EH (cell line): Measurements from ENCODE around the gene CHMP4B.
A peak's percentile ranks its signal among the peaks of the same experiment; 100 is the strongest.

Source experiments
- DNase-seq: peaks from one replicate; pipeline ENCODE4 v3.0.0-alpha.2; 2015; ENCODE audit warnings: low read depth

The CHMP4B gene

DNA sequence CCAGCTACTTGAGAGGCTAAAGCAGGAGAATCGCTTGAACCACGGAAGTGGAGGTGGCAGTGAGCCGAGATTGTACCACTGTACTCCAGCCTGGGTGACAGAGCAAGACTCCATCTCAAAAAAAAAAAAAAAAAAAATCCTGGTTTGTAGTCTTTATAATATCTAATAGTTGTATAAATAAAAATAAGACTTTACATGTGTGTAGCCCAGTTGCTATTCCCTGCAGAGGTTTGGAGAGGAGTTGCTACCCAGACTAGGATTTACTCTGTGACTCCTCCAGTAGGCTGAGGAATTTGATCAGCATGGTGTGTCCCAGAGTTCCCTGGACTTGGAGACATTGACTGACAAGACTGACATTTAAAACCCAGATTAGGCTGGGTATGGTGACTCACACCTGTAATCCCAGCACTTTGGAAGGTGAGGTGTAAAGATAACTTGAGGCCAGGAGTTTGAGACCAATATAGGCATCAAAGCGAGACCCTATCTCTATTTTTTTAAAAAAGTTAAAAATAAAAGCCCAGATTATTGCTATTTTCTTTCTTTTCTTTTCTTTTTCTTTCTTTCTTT, 10.2 kb downstream of the CHMP4B start:
- no peak for DNase-seq

DNA sequence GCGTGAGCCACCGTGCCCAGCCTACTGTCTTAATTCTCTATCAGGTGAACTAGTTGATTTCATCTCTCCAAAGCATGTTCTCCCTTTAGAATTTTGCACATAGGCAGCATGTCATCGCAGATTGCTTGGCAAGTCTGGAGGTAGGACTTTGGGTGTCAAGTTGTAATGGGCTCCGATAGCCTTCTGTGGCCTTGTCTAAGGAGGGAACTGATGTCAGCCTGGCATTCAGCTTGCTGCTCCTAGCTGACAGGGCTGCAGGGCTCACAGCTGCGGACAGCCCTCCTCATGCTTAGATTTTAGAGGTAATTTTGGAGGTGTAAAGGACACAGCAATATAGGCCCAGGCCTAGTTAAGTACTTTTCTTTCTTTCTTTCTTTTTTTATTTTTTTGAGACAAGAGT, 11.3 kb downstream of the CHMP4B start:
- no peak for DNase-seq

DNA sequence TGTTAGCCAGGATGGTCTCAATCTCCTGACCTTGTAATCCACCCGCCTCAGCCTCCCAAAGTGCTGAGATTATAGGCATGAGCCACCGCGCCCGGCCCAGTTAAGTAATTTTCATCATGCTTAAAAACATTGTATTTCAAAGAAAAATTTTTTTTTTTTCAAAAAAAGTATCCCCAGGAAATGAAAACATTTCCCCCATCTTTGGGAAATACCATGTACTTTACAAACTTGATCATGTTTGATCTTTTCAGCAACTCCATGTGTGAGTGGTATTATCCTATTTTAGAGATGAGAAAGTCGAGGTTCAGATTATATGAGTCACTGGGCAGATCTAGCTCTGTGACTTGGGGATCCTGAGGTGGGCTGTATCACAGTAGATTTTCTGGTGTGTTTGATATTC, 11.8 kb downstream of the CHMP4B start:
- no peak for DNase-seq

DNA sequence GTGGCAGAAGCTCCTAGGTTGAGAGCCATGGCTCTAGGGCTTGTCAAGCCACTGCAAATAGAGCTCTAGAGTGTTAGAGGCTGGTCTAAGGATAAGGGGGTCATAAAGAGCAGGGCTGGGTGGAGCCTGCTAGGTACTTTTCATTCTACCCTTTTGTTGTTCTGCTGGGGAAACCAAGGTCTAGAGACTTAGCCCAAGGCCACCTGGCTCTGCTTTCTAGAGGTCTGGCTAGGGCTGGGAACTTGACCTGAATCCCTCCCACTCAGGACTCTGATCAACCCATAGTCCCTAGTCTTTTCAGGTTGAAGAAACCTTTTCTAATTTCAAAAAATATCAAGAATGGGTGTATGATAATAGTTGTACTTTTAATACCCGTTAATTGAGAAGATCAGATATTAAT, 13.7 kb downstream of the CHMP4B start:
- DNase-seq = no peak

DNA sequence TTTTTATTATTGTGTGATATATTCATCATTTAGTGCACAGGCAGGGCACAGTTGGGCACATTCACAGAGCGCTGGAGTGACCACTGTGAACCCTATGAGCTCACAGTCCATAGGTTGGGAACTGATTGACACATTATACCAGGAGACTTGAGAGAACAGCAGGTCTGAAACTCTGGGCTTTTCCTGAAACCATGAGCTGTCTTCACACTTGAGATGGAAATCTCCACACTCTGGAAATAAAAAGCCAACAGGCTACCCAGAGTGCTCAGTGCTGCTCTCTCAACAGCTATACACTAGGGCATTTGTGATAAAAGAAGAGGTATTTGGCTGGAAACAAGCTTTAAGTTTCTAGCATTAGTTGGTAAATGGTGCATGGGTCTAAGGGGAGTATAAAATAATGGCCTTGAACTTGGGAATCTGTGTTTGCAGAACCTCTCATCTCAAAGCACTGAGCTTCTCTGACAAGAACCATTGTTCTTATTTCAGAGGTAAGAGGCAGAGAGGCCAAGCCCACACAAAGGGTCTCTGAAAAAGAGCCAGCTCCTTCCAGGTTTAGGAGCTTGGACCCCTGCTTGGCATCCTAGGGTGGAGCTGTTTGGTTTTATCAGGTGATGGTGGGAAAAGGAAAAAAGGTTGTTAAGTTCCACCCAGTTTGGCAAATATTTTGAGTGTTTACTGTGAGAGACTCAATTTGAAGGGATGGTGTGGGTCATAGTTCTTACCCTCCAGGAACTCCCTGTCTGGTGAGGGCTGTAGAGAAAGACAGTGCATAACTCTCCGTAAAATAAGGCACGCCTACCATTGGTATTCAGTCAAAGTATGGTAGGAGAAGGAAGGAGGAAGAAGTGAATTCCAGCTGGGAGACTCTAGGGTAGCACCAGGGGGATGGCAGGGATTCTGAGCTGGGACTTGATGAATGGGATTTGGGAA, 14.5 kb downstream of the CHMP4B start:
- DNase-seq = no peak

DNA sequence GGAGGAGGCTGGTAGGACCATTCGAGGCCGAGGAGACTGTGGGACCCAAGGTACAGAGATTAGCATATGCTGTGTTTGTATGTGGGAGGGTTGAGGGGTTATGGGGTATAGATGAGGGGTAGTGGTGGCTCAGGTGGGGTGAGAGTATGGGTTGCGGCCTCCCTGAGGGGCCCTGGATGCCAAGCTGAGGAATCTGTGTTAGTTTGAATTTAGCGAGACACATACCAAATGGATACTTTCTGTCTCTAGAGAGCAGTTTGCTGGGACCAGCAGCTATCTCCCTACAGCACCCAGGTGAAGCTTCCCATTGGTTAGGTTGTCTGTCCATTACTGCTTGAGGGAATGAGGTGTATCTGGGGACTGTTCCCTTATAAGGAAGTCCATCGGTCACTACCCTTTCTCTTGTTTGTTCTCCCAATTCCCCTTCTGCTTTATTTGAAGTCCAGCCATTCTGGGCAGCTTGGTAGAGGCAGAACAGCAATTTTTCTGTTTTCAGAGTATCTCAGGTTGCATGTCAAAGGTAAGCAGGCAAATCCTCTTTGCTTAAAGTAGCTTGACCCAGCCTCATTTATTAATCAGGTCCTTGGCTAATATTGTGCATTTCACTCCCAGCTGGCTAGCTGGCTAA, 15.2 kb downstream of the CHMP4B start:
- peak; percentile 31 for DNase-seq

DNA sequence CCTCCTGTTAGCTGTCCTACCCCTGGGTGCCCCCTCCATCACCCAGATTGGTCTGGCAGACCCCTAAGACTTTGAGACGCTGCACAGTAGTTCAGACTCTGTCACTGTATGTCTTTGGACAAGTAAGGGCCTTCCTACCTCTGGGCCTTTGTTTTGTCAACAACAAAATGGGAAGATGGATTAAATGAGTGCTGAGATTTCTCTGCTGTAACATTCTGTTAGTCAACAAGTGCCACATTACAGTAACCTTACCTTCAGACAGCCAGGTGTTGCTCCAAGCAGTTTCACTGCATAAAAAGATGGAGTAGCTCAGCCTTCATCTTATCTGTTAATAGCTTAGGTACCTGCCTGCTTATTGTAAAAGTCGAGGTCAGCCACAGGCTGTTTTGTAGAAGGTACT, 16.0 kb downstream of the CHMP4B start:
- no peak for DNase-seq

DNA sequence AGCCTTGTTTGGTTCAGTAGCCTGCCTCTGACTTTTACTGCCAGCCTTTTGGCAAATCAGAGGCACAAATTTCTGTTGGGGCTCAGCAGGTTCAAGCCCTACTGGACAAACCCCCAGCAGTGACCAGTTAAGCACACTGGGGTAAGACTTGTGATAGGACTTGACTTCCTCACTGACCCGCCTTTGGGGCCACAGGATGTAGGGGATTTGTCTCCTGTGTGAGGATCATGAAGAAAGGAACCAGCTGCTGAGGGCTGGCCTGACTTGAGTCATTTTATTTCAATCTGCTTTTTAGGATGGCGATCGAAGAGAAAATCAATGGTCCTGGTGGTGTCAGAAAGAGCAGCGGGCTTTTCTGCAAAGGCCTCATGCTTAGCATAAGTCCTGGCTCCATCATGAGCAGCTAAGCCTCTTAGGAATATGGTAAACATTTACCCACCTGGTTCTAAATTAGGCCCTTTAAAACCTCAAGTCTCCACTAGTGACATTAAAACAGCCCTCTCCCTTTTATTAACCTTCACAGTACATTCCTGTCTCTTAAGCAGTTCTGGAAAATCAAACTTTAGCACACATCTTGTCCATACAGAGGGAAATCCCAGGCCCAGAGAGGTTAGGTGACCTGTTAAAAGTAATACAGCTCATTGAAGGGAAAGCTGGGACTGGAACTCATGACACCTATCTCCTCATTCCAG, 16.6 kb downstream of the CHMP4B start:
- DNase-seq = no peak

DNA sequence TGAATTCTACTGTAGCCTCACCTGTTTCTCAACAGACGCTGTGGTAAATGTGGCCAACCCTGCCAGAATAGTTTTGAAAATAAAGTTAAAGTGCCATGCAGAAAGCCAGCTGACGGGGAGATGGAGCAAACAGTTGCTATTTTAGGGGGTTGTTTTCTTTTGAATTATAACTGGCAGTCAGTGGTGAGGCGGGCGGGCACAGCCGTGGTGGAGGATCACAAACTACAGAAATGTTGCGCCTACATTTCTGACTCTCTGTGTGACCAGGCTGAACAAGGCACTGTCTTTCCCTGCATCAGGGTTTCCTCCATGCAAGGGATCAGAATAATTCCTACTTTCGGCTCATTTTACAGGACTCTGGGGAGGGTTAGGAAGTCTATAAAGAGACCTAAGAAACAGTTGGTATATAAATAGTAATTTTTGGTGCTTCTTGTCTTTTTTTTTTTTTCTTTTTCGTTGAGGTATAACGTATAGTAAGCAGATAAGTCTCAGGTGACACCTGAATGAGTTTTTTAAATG, 17.2 kb downstream of the CHMP4B start:
- DNase-seq = no peak

DNA sequence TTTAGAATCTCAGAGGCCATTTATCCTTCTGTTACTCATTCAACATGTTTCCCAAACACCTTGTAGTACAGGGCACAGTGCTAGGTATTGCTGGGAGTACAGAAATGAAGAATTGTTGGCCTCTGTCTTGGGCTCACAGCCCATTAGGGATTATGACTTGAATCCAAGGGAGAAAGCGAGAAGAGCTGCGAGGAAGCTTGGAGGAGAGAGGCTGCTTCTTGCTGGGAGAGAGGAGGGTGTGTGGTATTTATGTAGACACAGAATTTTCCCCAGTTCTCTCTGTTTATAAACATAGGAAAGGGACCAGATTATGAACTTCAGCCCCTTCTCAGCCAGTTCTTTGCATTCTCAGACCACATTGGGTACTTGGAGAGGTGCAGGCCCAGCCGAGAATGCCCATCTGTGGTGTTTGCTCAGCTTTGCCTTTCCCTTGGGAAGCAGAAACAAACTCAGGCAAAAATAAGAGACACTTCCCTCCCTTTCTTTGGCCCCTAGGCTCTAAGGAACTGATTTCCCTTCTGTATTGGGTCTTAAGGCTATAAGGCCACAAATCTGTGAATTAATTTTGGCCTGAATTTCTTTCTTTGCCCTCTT, 17.9 kb downstream of the CHMP4B start:
- DNase-seq = no peak

DNA sequence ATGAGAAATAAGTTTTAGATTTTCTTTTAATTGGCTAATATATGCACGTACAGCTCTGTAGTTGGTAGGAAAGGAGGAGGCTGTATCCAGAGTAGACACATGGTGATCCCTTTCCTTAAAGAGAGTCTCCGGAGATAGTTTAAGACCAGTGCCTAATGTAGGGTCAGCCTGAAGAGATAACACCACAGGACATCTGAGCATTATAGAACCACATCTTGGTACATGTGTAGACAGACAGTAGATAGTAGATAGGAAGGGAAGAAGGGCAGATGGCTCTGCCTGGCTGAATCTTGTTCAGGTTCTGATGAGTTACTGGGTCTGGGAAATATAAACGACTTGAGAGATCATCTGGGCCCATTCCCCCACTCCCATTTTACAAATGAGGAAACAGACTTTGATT, 18.5 kb downstream of the CHMP4B start:
- DNase-seq = no peak

DNA sequence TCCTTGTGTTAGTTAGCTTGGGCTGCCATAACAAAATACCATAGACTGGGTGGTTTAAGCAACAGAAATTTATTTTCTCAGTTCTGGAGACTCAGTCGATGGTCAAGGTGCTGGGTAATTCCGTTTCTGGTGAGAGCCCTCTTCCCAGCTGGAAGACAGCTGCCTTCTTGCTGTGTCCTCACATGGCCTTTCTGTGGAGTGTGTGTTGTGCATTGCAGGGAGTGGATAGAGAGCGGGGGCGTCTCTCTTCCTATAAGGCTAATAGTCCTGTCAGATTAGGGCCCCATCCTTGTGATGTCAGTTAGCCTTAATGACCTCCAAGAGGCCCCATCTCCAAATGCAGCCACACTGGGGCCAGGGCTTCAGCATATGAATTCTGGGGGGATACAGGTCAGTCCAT, 19.2 kb downstream of the CHMP4B start:
- peak; percentile 16 for DNase-seq

DNA sequence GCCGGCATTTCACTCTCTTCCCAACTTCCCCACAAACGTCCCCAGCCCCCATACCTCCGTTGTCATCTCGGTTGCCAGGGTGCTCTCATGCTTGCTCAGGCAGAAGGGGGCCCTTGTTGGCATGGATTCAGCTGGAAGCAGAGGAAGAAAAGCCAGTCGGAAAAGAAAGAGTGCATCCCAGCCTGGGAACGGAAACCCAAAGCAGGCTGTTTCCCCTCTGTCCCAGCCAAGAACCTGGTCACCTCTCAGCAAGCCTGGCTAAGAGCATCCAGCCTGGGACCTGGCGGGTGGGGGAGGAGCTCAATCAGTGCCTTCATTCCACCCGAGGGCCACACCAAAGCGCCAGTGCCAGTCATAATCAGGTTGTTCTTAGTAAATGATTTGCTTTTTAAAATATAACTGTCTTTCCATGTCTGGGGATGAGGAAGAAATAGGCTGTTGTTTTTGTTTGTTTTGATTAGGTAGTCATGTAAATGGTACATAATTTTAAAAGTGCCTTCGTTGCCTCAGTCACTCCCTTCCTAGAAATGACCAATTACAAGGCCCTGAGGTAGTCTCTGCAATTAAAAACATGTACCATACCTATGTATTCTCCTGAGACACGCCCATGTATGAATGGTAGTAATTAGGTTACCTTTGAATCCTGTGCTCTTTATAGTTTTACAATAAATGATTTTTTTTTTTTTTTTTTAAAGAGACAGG, 21.1 kb downstream of the CHMP4B start:
- DNase-seq = peak; percentile 20

DNA sequence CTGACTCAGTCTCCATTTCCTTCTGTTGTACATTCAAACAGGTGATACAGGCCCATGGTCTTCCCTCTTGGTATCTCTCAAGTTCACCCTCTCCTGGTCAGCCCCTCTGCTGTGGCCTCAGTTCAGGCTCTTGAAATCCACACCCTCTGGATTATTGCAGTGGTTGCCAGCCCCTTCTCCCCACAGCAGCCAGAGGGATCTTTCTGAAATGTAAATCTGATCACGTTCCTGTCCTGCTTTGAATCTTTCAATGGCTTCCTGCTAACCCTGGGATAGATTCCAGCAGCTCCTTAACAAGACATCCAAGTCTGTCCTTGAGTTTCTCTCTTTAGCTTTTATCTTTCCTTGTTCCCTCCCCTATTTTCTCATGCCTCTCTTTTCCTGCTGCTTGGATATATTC, 22.2 kb downstream of the CHMP4B start:
- DNase-seq = no peak

DNA sequence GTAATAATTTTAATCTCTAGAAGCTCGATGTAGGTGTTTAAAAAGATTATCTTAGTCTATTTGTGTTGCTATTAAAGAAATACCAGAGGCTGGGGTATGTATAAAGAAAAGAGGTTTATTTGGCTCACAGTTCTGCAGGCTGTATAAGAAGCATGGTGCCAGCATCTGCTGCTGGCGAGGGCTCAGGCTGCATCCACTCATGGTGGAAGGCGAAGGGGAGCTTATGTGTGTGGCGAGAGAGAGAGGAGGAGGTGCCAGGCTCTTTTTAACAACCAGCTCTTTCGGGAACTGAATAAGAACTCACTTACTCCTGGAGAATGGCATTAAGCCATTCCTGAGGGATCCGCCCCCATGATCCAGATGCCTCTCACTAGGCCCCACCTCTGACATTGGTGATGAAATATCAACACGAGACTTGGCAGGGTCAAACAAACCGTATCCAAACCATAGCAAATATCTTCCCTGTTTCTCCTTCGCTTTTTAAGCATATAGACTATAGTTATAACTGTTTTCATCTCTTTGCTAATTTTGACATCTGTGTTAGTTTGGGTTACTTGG, 24.5 kb downstream of the CHMP4B start:
- DNase-seq = peak; percentile 18

DNA sequence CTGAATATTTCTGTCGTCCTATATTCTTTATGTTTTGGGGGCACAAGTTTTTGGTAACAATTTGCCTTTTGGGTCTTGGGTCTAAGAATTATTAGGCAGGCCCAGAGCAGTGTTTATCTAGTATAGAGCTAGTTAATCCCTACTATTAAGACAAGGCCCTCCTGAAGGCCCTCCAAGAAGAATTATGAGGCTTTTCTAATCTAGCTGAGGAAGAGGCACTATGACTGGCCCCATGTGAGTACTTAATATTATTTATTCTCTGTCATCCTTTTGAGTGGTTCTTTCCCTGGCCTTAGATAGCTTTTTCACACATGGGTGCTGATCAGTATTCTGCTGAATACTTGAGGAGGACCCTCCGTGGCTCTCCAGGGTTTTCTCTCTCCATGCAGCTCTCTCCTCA, 25.1 kb downstream of the CHMP4B start:
- no peak for DNase-seq

DNA sequence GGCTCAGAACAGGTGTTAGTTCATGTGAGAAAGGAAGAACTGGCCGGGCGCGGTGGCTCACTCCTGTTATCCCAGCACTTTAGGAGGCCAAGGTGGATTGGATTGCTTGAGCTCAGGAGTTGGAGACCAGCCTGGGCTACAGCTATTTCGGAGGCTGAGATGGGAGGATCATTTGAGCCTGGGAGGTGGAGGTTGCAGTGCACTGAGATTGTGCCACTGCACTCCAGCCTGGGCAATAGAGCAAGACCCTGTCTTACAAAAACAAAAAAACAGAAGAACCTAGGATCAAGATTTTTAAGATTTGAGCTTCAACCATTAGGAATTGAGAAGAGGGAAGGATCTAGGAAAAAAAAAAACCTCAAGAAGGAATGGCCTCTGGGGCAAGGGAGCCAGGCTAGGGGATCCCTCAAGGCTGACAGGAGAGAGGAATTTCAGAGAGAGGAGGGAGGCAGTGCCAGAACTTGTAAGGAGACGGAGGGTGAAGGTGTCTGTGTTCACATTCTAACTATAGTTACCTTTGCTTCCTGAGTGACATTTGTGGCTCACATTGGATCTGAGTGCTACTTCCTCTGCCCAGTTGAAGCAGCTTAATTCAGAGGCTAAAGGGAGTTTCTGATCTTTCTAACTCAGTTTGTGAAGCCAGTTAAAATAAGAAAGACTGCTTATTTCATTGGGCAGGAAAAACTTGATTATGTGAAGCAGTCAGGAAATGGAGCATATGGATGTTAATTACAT, 26.1 kb downstream of the CHMP4B start:
- no peak for DNase-seq

DNA sequence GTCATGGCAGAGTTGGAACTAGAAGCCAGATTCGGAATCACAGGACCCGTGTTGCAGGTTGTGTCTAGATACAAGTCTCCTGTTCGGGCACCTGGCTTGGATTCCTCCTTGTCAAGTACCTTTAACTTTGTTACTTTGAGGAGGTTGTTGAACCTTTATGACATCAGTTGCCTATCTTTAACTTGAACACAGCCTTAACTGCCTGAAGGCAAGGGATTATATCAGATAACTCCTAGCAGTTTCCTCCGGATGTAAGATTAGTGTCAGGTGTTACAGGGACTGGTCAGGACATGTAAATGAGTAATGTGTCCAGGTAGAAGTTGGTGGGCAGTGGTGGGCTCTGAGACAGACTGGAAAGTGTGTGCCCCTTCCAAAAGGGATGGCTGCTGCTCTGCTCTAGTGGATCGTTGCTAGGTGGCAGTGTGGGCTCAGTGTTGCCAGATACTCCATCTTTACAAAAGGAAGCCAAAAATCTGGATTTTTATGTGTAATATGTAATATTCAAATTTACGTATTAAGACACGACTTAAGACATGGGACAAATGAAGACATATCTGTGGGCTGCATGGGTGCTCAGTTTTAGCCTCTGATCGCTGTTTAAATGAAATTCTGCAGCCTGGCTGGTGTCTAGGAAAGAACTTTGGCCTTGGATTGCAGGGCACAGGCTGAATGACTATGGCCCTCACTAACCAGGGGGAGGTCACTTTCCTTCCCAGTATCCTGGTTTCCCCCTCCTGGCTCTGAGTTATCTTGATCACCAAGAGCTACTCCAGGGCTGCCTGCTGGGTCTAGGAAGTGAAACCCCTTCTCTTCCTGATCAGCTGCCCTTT, 27.1 kb downstream of the CHMP4B start:
- no peak for DNase-seq

DNA sequence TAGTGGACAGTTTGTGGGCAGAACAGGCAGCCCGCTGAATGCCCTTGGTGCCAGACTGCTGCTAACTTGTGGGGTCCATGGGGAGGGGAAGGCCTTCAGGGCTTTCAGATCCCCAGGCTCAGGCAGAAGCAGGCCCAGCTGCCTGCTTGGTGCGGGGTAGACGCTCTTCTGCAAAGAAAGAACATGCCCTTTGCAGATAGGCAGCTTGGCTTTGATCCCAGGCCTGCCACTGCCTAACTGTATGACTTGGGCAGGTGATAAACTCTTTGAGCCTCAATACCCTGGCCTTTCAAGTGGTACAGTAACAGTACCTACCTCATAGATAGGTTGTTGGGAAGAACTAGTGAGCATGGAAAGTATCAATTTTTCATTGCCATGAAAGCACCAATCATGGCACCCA, 28.4 kb downstream of the CHMP4B start:
- DNase-seq = no peak
